GM19023 (cell line): ENCODE results near the gene DOCK7.

ENCODE experiments used
- ATAC-seq: cut with Tn5 transposase; IDR thresholded peaks from one replicate; pipeline ENCODE4 v1.9.1; 2021; ENCODE audit warnings: mild to moderate bottlenecking, moderate library complexity; ENCODE audit not compliant: unreplicated experiment

The DOCK7 gene

GRCh38 chr1:62420214-62420613, 268.0 kb downstream of the DOCK7 start:
- ATAC-seq, result no peak

GRCh38 chr1:62417351-62417999, 270.7 kb downstream of the DOCK7 start:
- no peak for ATAC-seq

- no peak for ATAC-seq
These were observed 272.5 kb downstream of the DOCK7 start for GRCh38 chr1:62415687-62416086.

- no peak for ATAC-seq
These were observed 280.7 kb downstream of the DOCK7 start for GRCh38 chr1:62407398-62408009.

- no peak for ATAC-seq
These were observed 281.6 kb downstream of the DOCK7 start for GRCh38 chr1:62406576-62406975.

GRCh38 chr1:62405247-62405646, 282.9 kb downstream of the DOCK7 start:
- no peak for ATAC-seq
